ENCODE data around the gene EPS8.

DNA sequence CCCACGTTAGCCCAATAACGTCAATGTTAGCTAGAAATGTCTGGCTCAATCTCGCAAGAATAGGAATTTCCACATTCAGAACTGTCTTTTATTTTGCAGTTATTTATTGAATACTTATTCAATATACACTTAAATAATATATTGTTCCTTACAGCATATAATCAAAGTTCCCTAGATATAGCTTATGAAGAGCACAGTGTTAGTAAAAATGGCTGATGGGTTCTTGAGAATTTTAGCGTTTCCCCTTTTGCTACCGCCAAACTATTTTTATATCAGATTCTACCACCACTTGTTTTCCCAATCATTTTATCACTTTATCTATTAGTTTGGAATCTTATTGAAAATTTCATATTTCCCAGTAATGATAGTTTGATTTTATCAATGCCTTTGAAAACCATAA is 12.7 kb downstream of the EPS8 start:
- TF ChIP-seq CTCF (IDR thresholded peaks at IDR 0.05; ENCODE audit: low read length) = no peak
- no peak for TF ChIP-seq EZH2 (IDR thresholded peaks at IDR 0.05; ENCODE audit: borderline replicate concordance, low read length)

Measured in OCI-LY1 (cell line).